ENCODE measurements around the gene NCKAP5.

DNA sequence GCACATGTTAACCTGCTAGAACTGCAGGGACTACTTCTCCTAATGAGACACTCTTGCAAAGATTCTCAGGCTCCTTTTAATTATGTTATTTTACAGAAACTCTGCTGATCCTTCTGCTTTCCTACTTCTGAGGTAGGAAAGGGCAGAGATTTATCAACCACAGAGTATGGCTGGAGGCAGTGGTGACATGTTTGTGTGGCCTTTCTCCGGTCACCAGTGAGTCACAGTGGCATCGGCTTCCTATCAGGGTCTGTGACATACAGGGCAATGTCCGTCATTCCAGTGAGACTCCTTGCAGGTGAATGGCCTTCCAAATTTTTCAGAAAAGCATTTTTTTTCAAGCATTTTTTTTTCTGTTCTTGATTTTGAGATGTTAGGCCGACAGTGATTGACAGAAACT lies 717.6 kb downstream of the NCKAP5 start:
- TF ChIP-seq SP1 (IDR thresholded peaks at IDR 0.05) (no peak), FOXK2 (IDR thresholded peaks at IDR 0.05) (no peak), BHLHE40 (IDR thresholded peaks at IDR 0.05; ENCODE audit: borderline replicate concordance) (no peak), FOXM1 (IDR thresholded peaks at IDR 0.05; ENCODE audit: borderline replicate concordance) (no peak), SUZ12 (IDR thresholded peaks at IDR 0.05) (no peak), FOXA1 (IDR thresholded peaks at IDR 0.05) (no peak), ARNT (IDR thresholded peaks at IDR 0.05) (no peak), ELF4 (IDR thresholded peaks at IDR 0.05) (no peak), CTBP1 (IDR thresholded peaks at IDR 0.05; ENCODE audit: borderline replicate concordance) (no peak)

Data from HEK293T (cell line).